B cell (primary cell): ENCODE measurements around the gene WNT3A. TPM values are rescaled to one million over a fixed set of nuclear protein-coding genes. Genes with fewer than 3 reads are reported as not detected.

ENCODE experiments used
- ATAC-seq: fragments of 200-7000 bp; cut with Tn5 transposase; one replicate; pipeline ENCODE4 v1.10.0; 2021; ENCODE audit warnings: low read depth, mild to moderate bottlenecking, moderate number of reproducible peaks, moderate library complexity
- CTCF ChIA-PET: fragments of 350-600 bp; sonication (Branson Sonifier 250); formaldehyde crosslinking; loops from one replicate; lab custom pipeline; 2021; ENCODE audit warnings: antibody characterized with exemption, inconsistent platforms; lab: Charles Lee
- POLR2A ChIA-PET: fragments of 350-600 bp; sonication (Branson Sonifier 250); formaldehyde crosslinking; loops from one replicate; lab custom pipeline; 2021; ENCODE audit warnings: antibody characterized with exemption; lab: Charles Lee
- DNase-seq: peaks from one replicate; pipeline ENCODE4 v3.0.0; 2013
- H2AFZ ChIP-seq: 2 replicates; pipeline ENCODE4 v1.6.1; 2012; ENCODE audit warnings: mild to moderate bottlenecking, low read depth, low read length; ENCODE audit not compliant: insufficient read depth, poor library complexity, severe bottlenecking
- H3K27ac ChIP-seq, 2 donors: 1 replicate in 1 of 2; 2 replicates in 1 of 2; pipeline ENCODE4 v1.5.1; 2012 to 2013; ENCODE audit warnings: low read length in 2 of 2, mild to moderate bottlenecking in 2 of 2, moderate library complexity in 1 of 2
- H3K27me3 ChIP-seq, 4 experiments: fragments of 200-600 bp in 1 of 4; sonication (generic) in 1 of 4; replicated peaks in 1 of 4; 1 replicate in 2 of 4; 2 replicates in 2 of 4; pipeline versions ENCODE4 v1.6.1 to v1.7.0; 2013 to 2016; ENCODE audit warnings: low read length in 3 of 4, mild to moderate bottlenecking in 2 of 4, mixed read lengths in 1 of 4, moderate library complexity in 1 of 4; ENCODE audit not compliant: insufficient read depth in 4 of 4, control insufficient read depth in 3 of 4; ENCODE audit errors: control extremely low read depth in 1 of 4
- H3K36me3 ChIP-seq, 2 experiments: replicated peaks in 1 of 2; 1 replicate in 1 of 2; 2 replicates in 1 of 2; pipeline versions ENCODE4 v1.6.1 to v1.7.1; 2013; ENCODE audit warnings: low read length in 1 of 2; ENCODE audit not compliant: insufficient read depth in 2 of 2, control insufficient read depth in 1 of 2; ENCODE audit errors: control extremely low read depth in 1 of 2, extremely low read depth in 1 of 2
- H3K4me1 ChIP-seq, 2 donors: fragments of 200-600 bp in 1 of 2; sonication (generic) in 1 of 2; 1 replicate in 1 of 2; 2 replicates in 1 of 2; pipeline versions ENCODE4 v1.5.1 to v1.6.1; 2013 to 2017; ENCODE audit warnings: low read length in 2 of 2; ENCODE audit not compliant: control insufficient read depth in 2 of 2, insufficient read depth in 2 of 2
- H3K4me2 ChIP-seq: replicated peaks from 2 replicates; pipeline ENCODE3; 2012; ENCODE audit warnings: mild to moderate bottlenecking, low read depth, low read length; ENCODE audit not compliant: poor library complexity, severe bottlenecking
- H3K4me3 ChIP-seq, 5 experiments: fragments of 200-600 bp in 1 of 5; sonication (generic) in 1 of 5; 1 replicate in 3 of 5; 2 replicates in 2 of 5; pipeline versions ENCODE4 v1.5.1 to v1.7.0; 2011 to 2016; ENCODE audit warnings: low read length in 4 of 5, mild to moderate bottlenecking in 4 of 5, low read depth in 2 of 5, control low read depth in 1 of 5, moderate library complexity in 1 of 5; ENCODE audit not compliant: insufficient read depth in 1 of 5; ENCODE audit errors: control extremely low read depth in 1 of 5, extremely low read depth in 1 of 5
- H3K79me2 ChIP-seq: fragments of 200-600 bp; sonication (generic); one replicate; pipeline ENCODE4 v1.6.0; 2016; ENCODE audit warnings: low read length; ENCODE audit not compliant: control insufficient read depth, insufficient read depth
- H3K9ac ChIP-seq: fragments of 200-600 bp; sonication (generic); 2 replicates; pipeline ENCODE4 v1.6.1; 2017; ENCODE audit warnings: mild to moderate bottlenecking, low read length, moderate library complexity
- H3K9me3 ChIP-seq, 3 donors: one replicate each; pipeline versions ENCODE4 v1.6.1 to v1.7.1; 2013; ENCODE audit warnings: low read length in 2 of 3; ENCODE audit not compliant: control insufficient read depth in 2 of 3, insufficient read depth in 1 of 3; ENCODE audit errors: control extremely low read depth in 1 of 3
- H4K20me1 ChIP-seq: 2 replicates; pipeline ENCODE4 v1.6.0; 2012; ENCODE audit warnings: mild to moderate bottlenecking, low read length; ENCODE audit not compliant: insufficient read depth, control insufficient read depth, poor library complexity, severe bottlenecking
- H3K27ac Mint-ChIP-seq: one replicate; pipeline ENCODE4 v1.8.0; 2021; ENCODE audit warnings: mixed read lengths
- H3K27me3 Mint-ChIP-seq: one replicate; pipeline ENCODE4 v1.8.0; 2021; ENCODE audit warnings: mixed read lengths
- H3K4me1 Mint-ChIP-seq: one replicate; pipeline ENCODE4 v1.8.0; 2021; ENCODE audit warnings: mixed read lengths
- H3K4me3 Mint-ChIP-seq: one replicate; pipeline ENCODE4 v1.8.0; 2021; ENCODE audit warnings: mixed read lengths
- H3K9me3 Mint-ChIP-seq: one replicate; pipeline ENCODE4 v1.8.0; 2022; ENCODE audit warnings: mixed read lengths; ENCODE audit not compliant: insufficient read depth
- EZH2 ChIP-seq: IDR thresholded peaks from 2 replicates; pipeline ENCODE4 v1.6.1; 2012; ENCODE audit warnings: borderline replicate concordance, low read depth, mild to moderate bottlenecking, moderate library complexity, low read length; ENCODE audit not compliant: insufficient read depth, poor library complexity, severe bottlenecking
- WGBS: methylation state at CpG from one replicate; pipeline ENCODE4 v1.1.5; 2013; ENCODE audit warnings: missing lambda C conversion rate; ENCODE audit not compliant: insufficient coverage; 5-methylcytosine and 5-hydroxymethylcytosine counted together
- intact Hi-C: fragments of 100-400 bp; cut with micrococcal nuclease; formaldehyde crosslinking; loops from one replicate; pipeline ENCODE4 v1.10.0; 2022
- polyA plus RNA-seq: library from polyadenylated mRNA; depleted of rRNA; stranded (reverse); fragments of >200 nt; gene quantifications from 2 replicates; pipeline ENCODE4 v1.2.3, GENCODE V29; 2012
- total RNA-seq, 2 donors: library from RNA; stranded (reverse); fragments of 120-200 nt in 1 of 2; gene quantifications; 1 replicate in 1 of 2; 2 replicates in 1 of 2; pipeline versions ENCODE4 v1.2.3 to v1.2.4, GENCODE V29; 2013 to 2022
- TF ChIP-seq, protein P1 (sequence below): fragments of 200-600 bp; IDR thresholded peaks from one replicate; pipeline ENCODE4 v1.8.0; 2022; ENCODE audit warnings: antibody characterized with exemption, mild to moderate bottlenecking

Gene WNT3A
- total and polyA plus RNA-seq, 2 donors (not counting 1 experiment from before 2014, with no cell fraction given): 0.03 TPM; not detected in 1

DNA sequence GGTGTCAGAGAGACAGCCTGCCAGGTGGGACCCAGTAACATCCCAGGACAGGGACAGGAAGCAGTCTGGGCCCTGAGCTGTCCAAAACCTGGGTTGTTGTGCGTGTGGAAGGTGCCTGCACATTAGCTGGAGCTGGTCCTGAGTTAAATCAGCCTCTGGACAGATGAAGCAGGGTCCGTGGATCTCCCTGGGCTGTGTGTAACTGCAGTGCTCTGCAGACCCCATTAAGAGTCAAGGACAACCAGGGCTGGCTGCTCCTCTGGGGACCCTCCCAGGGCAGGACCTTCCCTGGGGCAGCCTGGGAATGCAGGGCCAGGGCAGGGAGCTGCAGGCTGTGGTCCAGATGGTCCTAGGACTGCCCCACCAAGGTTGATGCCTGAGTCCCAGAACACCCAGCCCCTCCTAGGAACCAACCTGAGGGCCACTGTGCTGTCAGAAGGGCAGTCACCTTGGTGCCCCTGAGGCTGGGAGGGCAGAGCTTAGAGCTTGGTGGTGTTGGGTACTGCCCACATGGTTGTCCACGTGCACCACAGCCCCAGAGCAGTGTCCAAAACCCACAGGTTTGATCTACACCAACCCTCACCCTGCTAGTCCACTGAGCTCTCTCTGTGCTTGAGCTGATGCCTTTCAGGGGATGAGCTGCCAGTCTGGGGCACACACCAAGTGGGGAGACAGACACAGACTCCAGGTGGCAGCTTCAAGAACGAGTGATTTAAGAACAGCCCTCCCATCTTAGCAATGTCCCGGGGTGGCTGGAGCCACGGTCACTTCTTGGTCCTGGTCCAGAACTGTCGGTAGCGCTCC is 99.4 kb downstream of the WNT3A start:
- Histone ChIP-seq H3K36me3 (peaks cover 0 to 17% of the 10 kb centered on the region in 2 experiments), H3K4me3 (no peak overlapping the region), H3K4me1 (peaks cover 34 to 48% of the 10 kb centered on the region in 2 donors), H4K20me1 (peaks cover 12% of the 10 kb centered on the region), H2AFZ (no peak overlapping the region), H3K27ac (no peak overlapping the region), H3K9me3 (no peaks in the 10 kb centered on the region), H3K79me2 (peaks cover 37% of the 10 kb centered on the region), H3K27me3 (no peaks in the 10 kb centered on the region), H3K9ac (no peak overlapping the region), H3K4me2 (no peak overlapping the region)
- Mint-ChIP-seq H3K27ac (no peak overlapping the region), H3K27me3 (no peaks in the 10 kb centered on the region), H3K4me1 (peaks cover 42% of the 10 kb centered on the region), H3K4me3 (peak overlapping the region; percentile 60), H3K9me3 (no peaks in the 10 kb centered on the region)
- intact Hi-C loops: loop anchor here (10.0 kb wide), 2 partner anchors 169 to 1399 kb away; partner anchors contain the start of gene NUP133
- POLR2A ChIA-PET: interaction anchor here (1.3 to 1.5 kb wide), 2 partner anchors 24 to 60 kb away, joined by 3 to 5 read pairs; partner anchors contain the start of gene ARF1
- CTCF ChIA-PET: interaction anchor here (1.0 kb wide), 1 partner anchor 59 kb away, joined by 4 read pairs; the partner anchor contains the start of gene IBA57
- TF ChIP-seq, protein P1, sequence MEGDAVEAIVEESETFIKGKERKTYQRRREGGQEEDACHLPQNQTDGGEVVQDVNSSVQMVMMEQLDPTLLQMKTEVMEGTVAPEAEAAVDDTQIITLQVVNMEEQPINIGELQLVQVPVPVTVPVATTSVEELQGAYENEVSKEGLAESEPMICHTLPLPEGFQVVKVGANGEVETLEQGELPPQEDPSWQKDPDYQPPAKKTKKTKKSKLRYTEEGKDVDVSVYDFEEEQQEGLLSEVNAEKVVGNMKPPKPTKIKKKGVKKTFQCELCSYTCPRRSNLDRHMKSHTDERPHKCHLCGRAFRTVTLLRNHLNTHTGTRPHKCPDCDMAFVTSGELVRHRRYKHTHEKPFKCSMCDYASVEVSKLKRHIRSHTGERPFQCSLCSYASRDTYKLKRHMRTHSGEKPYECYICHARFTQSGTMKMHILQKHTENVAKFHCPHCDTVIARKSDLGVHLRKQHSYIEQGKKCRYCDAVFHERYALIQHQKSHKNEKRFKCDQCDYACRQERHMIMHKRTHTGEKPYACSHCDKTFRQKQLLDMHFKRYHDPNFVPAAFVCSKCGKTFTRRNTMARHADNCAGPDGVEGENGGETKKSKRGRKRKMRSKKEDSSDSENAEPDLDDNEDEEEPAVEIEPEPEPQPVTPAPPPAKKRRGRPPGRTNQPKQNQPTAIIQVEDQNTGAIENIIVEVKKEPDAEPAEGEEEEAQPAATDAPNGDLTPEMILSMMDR: no peak
- no peak for TF ChIP-seq EZH2
- DNase-seq (no peak), ATAC-seq (no peak)
- 94% methylated on average over 8 of the region's 8 CpGs for WGBS

DNA sequence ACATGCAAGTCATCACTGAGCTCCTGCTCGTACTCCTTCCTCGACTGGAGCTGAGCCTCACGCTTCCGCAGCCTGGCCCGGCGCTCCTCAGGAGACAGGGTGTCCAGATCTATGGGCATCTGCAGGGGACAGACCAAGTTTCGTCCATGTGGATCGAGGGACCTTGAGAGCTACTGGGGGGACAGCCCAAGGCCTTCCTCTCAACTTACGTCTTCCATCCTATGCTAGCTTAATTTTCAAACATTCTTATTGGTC is 99.9 kb downstream of the WNT3A start:
- CTCF ChIA-PET: interaction anchor here (1.0 kb wide), 1 partner anchor 59 kb away, joined by 4 read pairs; the partner anchor contains the start of gene IBA57
- ATAC-seq: no peak
- Histone ChIP-seq H3K4me1 (peaks cover 29 to 45% of the 10 kb centered on the region in 2 donors), H3K27ac (no peak overlapping the region), H3K36me3 (peaks cover 0 to 17% of the 10 kb centered on the region in 2 experiments), H3K4me2 (no peak overlapping the region), H3K9me3 (no peaks in the 10 kb centered on the region), H3K4me3 (no peak overlapping the region), H3K79me2 (peaks cover 37% of the 10 kb centered on the region), H2AFZ (no peak overlapping the region), H3K9ac (no peak overlapping the region), H4K20me1 (peaks cover 6% of the 10 kb centered on the region), H3K27me3 (no peaks in the 10 kb centered on the region)
- intact Hi-C loops: loop anchor here (10.0 kb wide), 2 partner anchors 168 to 1398 kb away; partner anchors contain the start of gene NUP133
- no peaks in the 10 kb centered on the region for H3K27me3 Mint-ChIP-seq
- no peak for TF ChIP-seq EZH2
- TF ChIP-seq, protein P1: no peak
- H3K27ac Mint-ChIP-seq: peak overlapping the region; percentile 20
- H3K4me1 Mint-ChIP-seq: peaks cover 38% of the 10 kb centered on the region
- POLR2A ChIA-PET: no interaction called here
- H3K9me3 Mint-ChIP-seq: no peaks in the 10 kb centered on the region
- 98% methylated on average over 9 of the region's 9 CpGs for WGBS
- H3K4me3 Mint-ChIP-seq: peak overlapping the region; percentile 60
- DNase-seq: no peak
